GM12873 (cell line): ENCODE results near the gene EARS2.
A peak's percentile ranks its signal among the peaks of the same experiment; 100 is the strongest.

Experiments
- TF ChIP-seq, protein P1 (sequence below): IDR thresholded peaks from 2 replicates; pipeline ENCODE4 v1.5.1; 2012; ENCODE audit warnings: low read depth, mild to moderate bottlenecking, moderate library complexity, low read length, control low read depth; ENCODE audit not compliant: insufficient read depth; ENCODE audit errors: missing control alignments

The EARS2 gene

DNA sequence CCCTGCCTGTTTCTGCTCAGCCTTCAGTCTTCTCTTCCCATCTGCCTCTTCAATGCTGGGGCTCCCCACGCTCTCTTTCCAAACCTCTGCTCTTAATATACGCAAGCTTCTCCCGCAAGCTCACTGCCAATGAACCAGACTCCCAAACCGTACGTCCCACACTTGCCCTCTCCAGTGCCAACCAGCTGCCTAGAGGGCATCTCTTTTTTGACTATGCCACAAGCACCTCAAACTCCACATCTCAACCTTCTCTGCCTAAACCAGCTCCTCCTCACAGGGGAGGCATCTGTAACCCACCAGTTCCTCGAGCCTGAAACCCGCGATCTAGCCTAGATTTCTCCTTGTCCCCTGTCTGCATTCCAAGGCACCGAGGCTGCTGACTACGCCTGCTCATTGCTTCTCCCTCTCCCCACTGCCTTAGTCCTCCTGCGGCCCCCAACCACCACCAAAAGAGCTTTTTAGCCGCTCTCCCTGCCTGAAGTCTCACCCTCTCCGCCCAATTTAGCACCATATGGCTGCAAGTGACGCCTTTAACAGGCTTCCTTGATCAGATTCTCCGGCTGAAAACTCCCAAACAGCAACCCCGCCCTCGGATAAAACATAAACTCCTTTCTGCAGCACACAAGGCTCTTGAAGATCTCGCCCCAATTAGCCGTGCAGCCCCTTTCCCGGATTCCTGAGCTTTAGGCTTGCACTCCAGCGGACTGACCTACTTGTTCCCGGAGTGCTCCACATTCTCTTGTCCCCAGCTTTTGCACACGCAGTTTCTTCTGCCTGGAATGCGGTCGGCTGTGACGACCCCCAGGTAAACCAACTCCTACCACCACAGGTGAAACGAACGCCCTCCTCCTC is 48.3 kb downstream of the EARS2 start:
- TF ChIP-seq, protein P1, sequence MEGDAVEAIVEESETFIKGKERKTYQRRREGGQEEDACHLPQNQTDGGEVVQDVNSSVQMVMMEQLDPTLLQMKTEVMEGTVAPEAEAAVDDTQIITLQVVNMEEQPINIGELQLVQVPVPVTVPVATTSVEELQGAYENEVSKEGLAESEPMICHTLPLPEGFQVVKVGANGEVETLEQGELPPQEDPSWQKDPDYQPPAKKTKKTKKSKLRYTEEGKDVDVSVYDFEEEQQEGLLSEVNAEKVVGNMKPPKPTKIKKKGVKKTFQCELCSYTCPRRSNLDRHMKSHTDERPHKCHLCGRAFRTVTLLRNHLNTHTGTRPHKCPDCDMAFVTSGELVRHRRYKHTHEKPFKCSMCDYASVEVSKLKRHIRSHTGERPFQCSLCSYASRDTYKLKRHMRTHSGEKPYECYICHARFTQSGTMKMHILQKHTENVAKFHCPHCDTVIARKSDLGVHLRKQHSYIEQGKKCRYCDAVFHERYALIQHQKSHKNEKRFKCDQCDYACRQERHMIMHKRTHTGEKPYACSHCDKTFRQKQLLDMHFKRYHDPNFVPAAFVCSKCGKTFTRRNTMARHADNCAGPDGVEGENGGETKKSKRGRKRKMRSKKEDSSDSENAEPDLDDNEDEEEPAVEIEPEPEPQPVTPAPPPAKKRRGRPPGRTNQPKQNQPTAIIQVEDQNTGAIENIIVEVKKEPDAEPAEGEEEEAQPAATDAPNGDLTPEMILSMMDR: peak; percentile 3

DNA sequence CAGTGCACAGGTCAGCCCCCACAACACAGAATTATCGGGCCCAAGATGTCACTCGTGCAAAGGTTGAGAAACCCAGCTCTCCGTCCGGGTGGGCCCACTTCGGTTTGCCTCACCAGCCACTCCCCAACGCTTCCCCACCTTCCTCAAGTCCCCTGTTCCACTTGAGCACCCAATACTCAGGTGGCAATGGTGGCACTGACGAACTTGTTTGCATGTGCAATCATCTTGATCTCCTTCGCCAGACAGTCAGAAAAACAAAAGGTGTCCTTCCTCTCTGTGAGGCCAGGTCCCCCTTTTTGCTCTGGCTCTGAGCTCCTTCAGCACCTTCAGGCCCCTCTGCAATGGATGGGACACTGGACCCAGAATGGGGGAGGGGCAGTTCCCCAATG is 50.5 kb downstream of the EARS2 start:
- TF ChIP-seq, protein P1: no peak

DNA sequence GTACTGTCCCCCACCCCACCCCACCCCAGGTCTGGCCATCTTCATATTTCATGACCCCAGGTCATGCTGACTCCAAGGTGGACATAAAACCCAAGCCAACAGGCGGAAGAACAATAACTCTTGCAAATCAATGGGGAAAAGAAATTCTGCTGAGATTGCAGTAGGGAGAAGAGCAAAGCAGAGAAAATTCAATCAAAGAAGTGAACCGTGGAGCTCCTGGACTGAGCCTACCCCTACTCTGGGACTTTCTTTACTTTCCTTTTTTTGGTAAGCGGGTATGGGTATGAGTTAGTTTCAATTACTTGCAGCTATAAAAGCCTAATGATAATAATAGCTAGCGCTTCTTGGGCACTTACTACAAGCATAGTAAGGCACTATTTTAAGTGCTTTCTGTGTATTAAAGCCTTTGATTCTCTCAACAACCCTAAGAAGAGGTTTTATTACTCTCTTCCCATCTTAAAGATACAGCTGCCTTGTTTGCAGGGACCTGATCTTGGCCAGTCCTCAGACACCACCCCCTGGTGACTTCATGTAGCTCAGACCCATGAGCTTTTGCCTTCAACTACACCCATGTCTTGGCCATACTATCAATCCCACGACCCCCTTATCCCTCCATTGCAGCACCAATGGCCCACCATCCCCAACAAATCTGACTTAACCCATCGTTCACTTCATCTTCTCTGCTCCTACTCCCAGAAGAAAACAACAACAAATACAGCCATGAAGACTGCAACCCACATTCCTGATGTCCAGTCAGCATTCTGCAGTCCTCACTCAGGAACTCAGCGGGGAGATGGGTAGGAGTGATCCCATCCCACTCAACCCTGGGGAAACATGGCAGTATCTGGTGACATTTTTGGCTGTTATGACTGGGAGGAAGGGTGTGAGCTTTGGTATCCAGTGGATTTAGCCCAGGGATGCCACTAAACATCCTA is 51.2 kb downstream of the EARS2 start:
- TF ChIP-seq, protein P1: peak; percentile 45

DNA sequence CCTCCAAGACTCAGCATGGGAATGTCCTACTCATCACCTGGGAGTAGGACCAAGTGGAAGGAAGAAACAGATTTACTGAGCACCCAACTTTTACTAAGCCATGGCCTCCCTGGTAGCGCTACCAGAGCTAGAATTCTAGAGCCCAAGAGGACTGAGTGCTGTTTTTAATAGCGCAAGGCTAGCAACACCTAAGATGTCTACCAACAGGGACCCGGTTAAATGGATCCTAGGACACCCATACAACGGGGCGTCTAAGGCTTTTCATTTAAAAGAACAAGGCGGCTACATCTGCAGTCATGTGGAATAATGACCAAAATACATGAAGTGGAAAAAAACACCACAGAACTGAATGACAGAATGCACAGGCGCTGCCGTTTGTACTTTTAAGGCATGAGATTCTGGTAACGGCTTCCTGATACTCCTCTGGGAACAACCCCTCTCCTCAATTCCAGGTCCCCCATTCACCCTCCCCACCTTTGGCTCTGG is 51.9 kb downstream of the EARS2 start:
- TF ChIP-seq, protein P1: no peak

DNA sequence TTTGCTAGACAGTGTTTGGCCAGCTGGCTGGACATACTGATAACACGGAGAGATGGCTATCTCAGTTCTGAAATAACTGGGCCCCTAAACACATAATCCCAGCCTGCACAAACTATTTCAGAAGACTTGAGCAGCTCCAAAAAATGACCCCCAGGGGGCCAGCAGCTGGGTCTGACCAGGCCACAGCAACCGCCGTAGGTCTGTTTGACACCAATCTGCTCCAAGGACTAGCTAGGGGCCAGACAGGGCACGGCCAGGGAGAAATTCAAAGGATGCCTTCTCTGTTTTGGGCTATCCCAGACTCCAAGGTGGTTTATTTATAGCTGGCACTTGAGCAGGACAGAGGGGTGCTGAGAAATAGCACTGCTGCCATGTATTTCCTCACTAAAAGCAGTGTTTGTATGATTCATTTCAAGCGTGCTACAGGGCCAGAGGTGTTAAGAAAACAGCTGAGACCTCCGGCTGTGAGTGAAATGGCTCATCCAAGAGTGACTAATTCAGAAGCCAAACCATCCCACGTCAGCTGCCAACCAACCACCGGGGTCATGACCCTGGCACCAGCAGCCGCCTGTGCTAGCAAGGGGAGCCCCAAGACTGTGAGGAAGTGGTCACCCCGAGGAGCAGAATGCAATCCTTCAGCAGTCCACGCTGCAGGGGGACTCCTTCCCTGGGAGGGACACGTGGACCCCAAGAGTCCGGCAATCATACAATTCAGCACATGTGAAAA is 52.5 kb downstream of the EARS2 start:
- TF ChIP-seq, protein P1: peak; percentile 13

DNA sequence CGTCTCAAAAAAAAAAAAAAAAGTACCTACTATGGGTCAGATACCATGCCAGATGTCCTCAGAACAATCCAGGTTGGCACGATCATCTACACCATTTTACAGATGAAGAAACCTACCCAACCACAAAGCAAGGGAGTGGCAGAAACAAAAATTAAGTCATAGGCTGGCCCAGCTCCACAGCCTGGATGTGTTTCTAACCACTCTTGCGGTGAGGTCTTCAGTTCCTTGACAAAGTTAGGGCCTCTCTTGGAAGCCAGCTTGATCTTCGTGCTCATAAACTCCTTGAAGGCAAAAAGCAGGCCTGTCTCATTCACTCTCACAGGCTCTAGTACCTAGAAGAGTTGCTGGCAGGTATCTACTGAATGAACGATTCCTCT is 53.1 kb downstream of the EARS2 start:
- TF ChIP-seq, protein P1: no peak
